Activated CD4-positive, alpha-beta memory T cell treated with anti-CD3 and anti-CD28 coated beads for 36 hours (primary cell): Measurements from ENCODE around the gene PAGR1. TPM values are rescaled to one million over a fixed set of nuclear protein-coding genes. Genes with fewer than 3 reads are reported as not detected.

Experiments used
- CTCF ChIA-PET: fragments of 350-600 bp; sonication (Branson Sonifier 250); formaldehyde crosslinking; loops from one replicate; lab custom pipeline; 2021; ENCODE audit warnings: antibody characterized with exemption, inconsistent platforms; lab: Charles Lee
- POLR2A ChIA-PET: fragments of 350-600 bp; sonication (Branson Sonifier 250); formaldehyde crosslinking; loops from one replicate; lab custom pipeline; 2021; ENCODE audit warnings: antibody characterized with exemption; lab: Charles Lee
- DNase-seq: peaks from one replicate; pipeline ENCODE4 v3.0.0-alpha.2; 2020
- H3K27ac Mint-ChIP-seq: one replicate; pipeline ENCODE4 v1.8.0; 2021; ENCODE audit warnings: mixed read lengths
- H3K27me3 Mint-ChIP-seq: one replicate; pipeline ENCODE4 v1.8.0; 2021; ENCODE audit warnings: mixed read lengths
- H3K36me3 Mint-ChIP-seq: one replicate; pipeline ENCODE4 v1.8.0; 2021; ENCODE audit warnings: mixed read lengths
- H3K4me1 Mint-ChIP-seq: one replicate; pipeline ENCODE4 v1.8.0; 2021; ENCODE audit warnings: low read depth, mixed read lengths
- H3K4me3 Mint-ChIP-seq: one replicate; pipeline ENCODE4 v1.8.0; 2021; ENCODE audit warnings: mild to moderate bottlenecking, mixed read lengths
- H3K9me3 Mint-ChIP-seq: one replicate; pipeline ENCODE4 v1.8.0; 2021; ENCODE audit warnings: mixed read lengths
- intact Hi-C: fragments of 100-400 bp; cut with micrococcal nuclease; formaldehyde crosslinking; loops from one replicate; pipeline ENCODE4 v1.15.1; 2023
- total RNA-seq, 2 experiments: library from RNA; stranded (reverse); gene quantifications; one replicate each; pipeline ENCODE4 v1.2.3, GENCODE V29; 2021

PAGR1 gene
- total RNA-seq, 2 experiments from 2014 or later = 21.9 to 24.0 TPM

- peaks cover 2% of the 10 kb centered on the region for H3K4me1 Mint-ChIP-seq
- H3K27ac Mint-ChIP-seq = no peak overlapping the region
- DNase-seq = no peak
- ChIA-PET CTCF (interaction anchor here (4.4 kb wide), 1 partner anchor 8 kb away, joined by 24 read pairs; no protein-coding TSS in a partner anchor), POLR2A (no interaction called here)
- peaks cover 34% of the 10 kb centered on the region for H3K36me3 Mint-ChIP-seq
- no peak overlapping the region for H3K4me3 Mint-ChIP-seq
- intact Hi-C loops = no loop called here
- H3K9me3 Mint-ChIP-seq = no peaks in the 10 kb centered on the region
- no peaks in the 10 kb centered on the region for H3K27me3 Mint-ChIP-seq
Observed at GRCh38 chr16:29840240-29840639, 24.3 kb downstream of the PAGR1 start.

GRCh38 chr16:29841631-29842030 is 25.7 kb downstream of the PAGR1 start:
- Mint-ChIP-seq H3K27me3 (no peaks in the 10 kb centered on the region), H3K27ac (no peak overlapping the region), H3K36me3 (peaks cover 28% of the 10 kb centered on the region), H3K4me1 (no peaks in the 10 kb centered on the region), H3K4me3 (no peak overlapping the region), H3K9me3 (no peaks in the 10 kb centered on the region)
- POLR2A ChIA-PET = interaction anchor here (0.8 kb wide), 1 partner anchor 14 kb away, joined by 3 read pairs; no protein-coding TSS in a partner anchor
- no peak for DNase-seq
- CTCF ChIA-PET = no interaction called here
- intact Hi-C loops = no loop called here

- Mint-ChIP-seq H3K4me1 (no peaks in the 10 kb centered on the region), H3K36me3 (peaks cover 24% of the 10 kb centered on the region), H3K4me3 (no peak overlapping the region), H3K27me3 (no peaks in the 10 kb centered on the region), H3K9me3 (no peaks in the 10 kb centered on the region), H3K27ac (peak overlapping the region; percentile 8)
- intact Hi-C loops = no loop called here
- DNase-seq = no peak
- POLR2A ChIA-PET = no interaction called here
- CTCF ChIA-PET = interaction anchor here (0.7 to 1.2 kb wide), 6 partner anchors 9 to 101 kb away, joined by 3 to 4 read pairs (median 3); no protein-coding TSS in a partner anchor
Observed at GRCh38 chr16:29842732-29843346, 26.9 kb downstream of the PAGR1 start.

- POLR2A ChIA-PET = no interaction called here
- Mint-ChIP-seq H3K4me3 (no peak overlapping the region), H3K4me1 (peaks cover 6% of the 10 kb centered on the region), H3K9me3 (no peaks in the 10 kb centered on the region), H3K36me3 (peaks cover 27% of the 10 kb centered on the region), H3K27ac (peak overlapping the region; percentile 30), H3K27me3 (no peaks in the 10 kb centered on the region)
- intact Hi-C loops = no loop called here
- no peak for DNase-seq
- CTCF ChIA-PET = interaction anchor here (1.1 to 1.2 kb wide), 2 partner anchors 8 to 36 kb away, joined by 3 to 4 read pairs; no protein-coding TSS in a partner anchor
Observed at GRCh38 chr16:29843931-29844330, 28.0 kb downstream of the PAGR1 start.

- intact Hi-C loops = no loop called here
- no peak for DNase-seq
- ChIA-PET CTCF (interaction anchor here (0.6 to 2.2 kb wide), 2 partner anchors 41 to 187 kb away, joined by 3 to 5 read pairs; no protein-coding TSS in a partner anchor), POLR2A (no interaction called here)
- Mint-ChIP-seq H3K4me1 (peaks cover 6% of the 10 kb centered on the region), H3K36me3 (peaks cover 24% of the 10 kb centered on the region), H3K27ac (no peak overlapping the region), H3K27me3 (no peaks in the 10 kb centered on the region), H3K9me3 (no peaks in the 10 kb centered on the region), H3K4me3 (no peak overlapping the region)
Observed at GRCh38 chr16:29844575-29845331, 28.8 kb downstream of the PAGR1 start.

GRCh38 chr16:29845656-29846055 is 29.7 kb downstream of the PAGR1 start:
- H3K4me3 Mint-ChIP-seq = no peak overlapping the region
- H3K27ac Mint-ChIP-seq = no peak overlapping the region
- CTCF ChIA-PET = interaction anchor here (1.8 to 2.2 kb wide), 2 partner anchors 26 to 186 kb away, joined by 5 to 6 read pairs; partner anchors contain the start of gene MVP
- peaks cover 22% of the 10 kb centered on the region for H3K36me3 Mint-ChIP-seq
- POLR2A ChIA-PET = no interaction called here
- intact Hi-C loops = no loop called here
- no peak for DNase-seq
- no peaks in the 10 kb centered on the region for H3K27me3 Mint-ChIP-seq
- peaks cover 6% of the 10 kb centered on the region for H3K4me1 Mint-ChIP-seq
- H3K9me3 Mint-ChIP-seq = no peaks in the 10 kb centered on the region

- ChIA-PET POLR2A (interaction anchor here (1.0 to 2.4 kb wide), 7 partner anchors 9 to 148 kb away, joined by 4 to 12 read pairs (median 5); partner anchors contain the start of genes MVP and PAGR1), CTCF (interaction anchor here (0.6 to 4.0 kb wide), 58 partner anchors 8 to 229 kb away, joined by 3 to 97 read pairs (median 4); partner anchors contain the start of genes ASPHD1, CDIPT, DOC2A and INO80E)
- H3K36me3 Mint-ChIP-seq = peaks cover 16% of the 10 kb centered on the region
- no peaks in the 10 kb centered on the region for H3K9me3 Mint-ChIP-seq
- peaks cover 6% of the 10 kb centered on the region for H3K4me1 Mint-ChIP-seq
- no peak overlapping the region for H3K4me3 Mint-ChIP-seq
- intact Hi-C loops = loop anchor here (1.0 to 2.0 kb wide), 3 partner anchors 28 to 148 kb away; partner anchors contain the start of gene MVP
- no peaks in the 10 kb centered on the region for H3K27me3 Mint-ChIP-seq
- H3K27ac Mint-ChIP-seq = no peak overlapping the region
- peak; percentile 88 for DNase-seq
Observed at GRCh38 chr16:29848420-29849297, 32.7 kb downstream of the PAGR1 start.

GRCh38 chr16:29849505-29849904 is 33.6 kb downstream of the PAGR1 start:
- no peak overlapping the region for H3K27ac Mint-ChIP-seq
- CTCF ChIA-PET = interaction anchor here (0.9 to 4.0 kb wide), 17 partner anchors 11 to 158 kb away, joined by 3 to 97 read pairs (median 8); partner anchors contain the start of genes CDIPT, MVP and PAGR1
- DNase-seq = no peak
- peaks cover 14% of the 10 kb centered on the region for H3K36me3 Mint-ChIP-seq
- H3K4me3 Mint-ChIP-seq = no peak overlapping the region
- intact Hi-C loops = loop anchor here (2.0 kb wide), 1 partner anchor 29 kb away; the partner anchor contains the start of gene MVP
- H3K27me3 Mint-ChIP-seq = no peaks in the 10 kb centered on the region
- H3K9me3 Mint-ChIP-seq = no peaks in the 10 kb centered on the region
- peaks cover 6% of the 10 kb centered on the region for H3K4me1 Mint-ChIP-seq
- POLR2A ChIA-PET = interaction anchor here (1.0 to 2.4 kb wide), 5 partner anchors 8 to 148 kb away, joined by 4 to 12 read pairs (median 5); partner anchors contain the start of gene PAGR1

GRCh38 chr16:29850998-29851397 is 35.0 kb downstream of the PAGR1 start:
- ChIA-PET POLR2A (no interaction called here), CTCF (interaction anchor here (0.6 to 3.6 kb wide), 3 partner anchors 24 to 184 kb away, joined by 3 to 62 read pairs (median 4); partner anchors contain the start of gene PAGR1)
- no peak for DNase-seq
- H3K9me3 Mint-ChIP-seq = no peaks in the 10 kb centered on the region
- no peak overlapping the region for H3K27ac Mint-ChIP-seq
- intact Hi-C loops = no loop called here
- H3K4me3 Mint-ChIP-seq = no peak overlapping the region
- no peaks in the 10 kb centered on the region for H3K27me3 Mint-ChIP-seq
- H3K36me3 Mint-ChIP-seq = peaks cover 11% of the 10 kb centered on the region
- peaks cover 9% of the 10 kb centered on the region for H3K4me1 Mint-ChIP-seq

- ChIA-PET CTCF (interaction anchor here (0.9 to 1.3 kb wide), 2 partner anchors 9 to 11 kb away, joined by 3 to 4 read pairs; partner anchors contain the start of gene CDIPT), POLR2A (interaction anchor here (1.1 kb wide), 1 partner anchor 142 kb away, joined by 3 read pairs; no protein-coding TSS in a partner anchor)
- DNase-seq = no peak
- no peak overlapping the region for H3K4me3 Mint-ChIP-seq
- H3K27ac Mint-ChIP-seq = no peak overlapping the region
- intact Hi-C loops = no loop called here
- H3K4me1 Mint-ChIP-seq = peaks cover 9% of the 10 kb centered on the region
- no peaks in the 10 kb centered on the region for H3K9me3 Mint-ChIP-seq
- peaks cover 6% of the 10 kb centered on the region for H3K36me3 Mint-ChIP-seq
- no peaks in the 10 kb centered on the region for H3K27me3 Mint-ChIP-seq
Observed at GRCh38 chr16:29852654-29853053, 36.7 kb downstream of the PAGR1 start.

GRCh38 chr16:29854520-29855100 is 38.7 kb downstream of the PAGR1 start:
- DNase-seq = no peak
- CTCF ChIA-PET = interaction anchor here (1.6 kb wide), 1 partner anchor 154 kb away, joined by 6 read pairs; no protein-coding TSS in a partner anchor
- Mint-ChIP-seq H3K9me3 (no peaks in the 10 kb centered on the region), H3K4me3 (no peak overlapping the region), H3K27me3 (no peaks in the 10 kb centered on the region), H3K4me1 (peaks cover 4% of the 10 kb centered on the region), H3K27ac (no peak overlapping the region), H3K36me3 (peaks cover 6% of the 10 kb centered on the region)
- POLR2A ChIA-PET = no interaction called here
- intact Hi-C loops = no loop called here
